Stimulated activated CD4-positive, alpha-beta T cell treated with anti-CD3 and anti-CD28 coated beads, Interleukin-1b, Interleukin-23, amount 100 ng/mL, for 24 hours (primary cell): ENCODE measurements around the gene SRPK2.

Experiments
- DNase-seq, 4 experiments: peaks; one replicate each; pipeline ENCODE4 v3.0.0-alpha.2; 2020; ENCODE audit warnings: low read depth in 4 of 4, low spot score in 1 of 4

SRPK2 gene

DNA sequence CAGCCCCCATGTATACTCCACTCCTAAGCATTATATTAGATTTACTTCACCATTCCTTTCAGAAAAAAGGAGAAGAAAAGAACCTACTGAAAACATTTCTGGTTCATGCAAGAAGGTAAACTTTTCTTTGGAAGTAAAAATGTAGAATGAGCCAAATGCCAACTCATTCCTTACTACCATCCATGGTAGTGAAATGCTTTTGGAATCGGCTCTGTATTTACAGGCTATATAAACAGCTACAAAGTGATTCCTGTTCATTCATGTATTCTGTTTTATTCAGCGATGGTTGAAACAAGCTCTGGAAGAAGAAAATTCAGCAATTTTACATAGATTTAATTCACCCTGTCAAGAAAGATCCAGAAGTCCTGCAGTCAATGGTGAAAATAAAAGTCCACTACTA, 283.1 kb downstream of the SRPK2 start:
- DNase-seq, result no peak

DNA sequence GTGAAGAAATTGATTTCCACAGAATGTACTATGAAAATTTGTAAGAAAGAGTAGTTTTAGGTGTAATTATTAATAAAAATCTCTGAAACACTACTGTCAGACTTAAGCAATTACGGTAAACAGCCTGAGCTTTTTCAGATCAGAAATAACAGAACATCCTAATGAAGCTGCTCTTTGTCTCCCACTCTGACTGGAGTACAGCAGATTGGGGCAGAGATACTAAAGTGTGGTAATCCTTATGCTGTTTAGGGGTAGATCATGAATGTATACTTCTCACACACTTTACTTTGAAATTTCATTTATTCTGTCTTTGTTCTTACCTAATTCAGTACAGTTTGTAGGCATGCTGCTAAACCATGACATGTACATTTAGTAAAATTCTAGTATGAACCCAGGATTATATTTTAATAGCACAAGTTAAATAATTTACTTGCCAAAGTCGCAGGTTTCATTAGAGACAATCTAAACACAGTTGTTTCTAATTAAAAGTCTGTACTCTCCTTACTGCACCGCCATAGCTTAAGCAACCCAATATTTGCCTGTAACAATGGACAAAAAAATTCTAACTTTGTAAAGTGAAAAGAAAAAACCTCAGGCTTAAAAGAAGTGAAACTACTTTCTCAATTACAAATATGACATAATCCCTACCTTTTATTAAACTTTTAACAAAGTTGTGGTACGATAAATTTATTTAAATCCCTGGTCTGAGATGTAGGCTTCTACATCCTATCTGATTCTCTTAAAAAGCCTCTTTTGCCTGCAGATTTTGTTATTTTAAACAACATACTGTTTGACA, 286.0 kb downstream of the SRPK2 start:
- DNase-seq, result no peak

DNA sequence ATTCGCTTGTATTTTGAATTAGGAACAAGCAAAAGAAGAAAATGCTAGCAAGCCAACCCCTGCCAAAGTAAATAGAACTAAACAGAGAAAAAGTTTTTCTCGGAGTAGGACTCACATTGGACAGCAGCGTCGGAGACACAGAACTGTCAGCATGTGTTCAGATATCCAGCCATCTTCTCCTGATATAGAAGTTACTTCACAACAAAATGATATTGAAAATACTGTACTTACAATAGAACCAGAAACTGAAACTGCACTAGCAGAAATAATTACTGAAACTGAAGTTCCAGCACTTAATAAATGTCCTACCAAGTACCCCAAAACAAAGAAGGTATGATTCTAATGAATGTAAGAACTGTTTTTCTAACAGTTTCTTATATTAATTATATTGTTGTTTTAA, 286.9 kb downstream of the SRPK2 start:
- no peak for DNase-seq

DNA sequence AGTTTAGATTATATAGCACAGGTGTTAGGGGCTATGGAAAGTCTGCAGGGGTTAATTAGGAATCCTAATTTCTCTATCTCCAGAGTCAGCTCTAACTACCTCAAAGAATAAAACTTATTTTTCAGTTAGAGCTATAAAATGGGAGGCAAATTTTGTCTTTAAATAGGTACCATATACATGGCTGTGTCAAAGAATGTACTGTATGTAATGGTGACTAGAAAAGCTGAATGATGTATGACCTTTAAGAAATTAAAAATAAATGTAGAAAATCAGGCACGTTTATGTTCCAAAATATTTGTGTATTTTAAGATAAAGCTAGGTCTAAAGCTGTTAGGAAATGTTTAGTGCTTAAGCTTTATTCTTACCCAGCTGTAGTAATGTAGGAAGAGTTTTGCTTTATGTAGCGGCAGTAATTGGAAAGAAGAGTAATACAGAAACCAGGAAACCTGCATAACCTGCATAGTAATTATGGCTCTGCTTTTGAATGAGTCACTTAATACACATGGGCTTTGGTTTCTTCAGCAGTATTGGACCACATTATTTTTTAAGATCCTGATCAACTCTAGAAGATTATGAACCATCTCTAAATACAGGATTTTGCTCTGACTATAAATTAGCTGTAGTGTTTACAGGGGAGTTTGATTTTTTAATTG, 289.7 kb downstream of the SRPK2 start:
- no peak for DNase-seq

DNA sequence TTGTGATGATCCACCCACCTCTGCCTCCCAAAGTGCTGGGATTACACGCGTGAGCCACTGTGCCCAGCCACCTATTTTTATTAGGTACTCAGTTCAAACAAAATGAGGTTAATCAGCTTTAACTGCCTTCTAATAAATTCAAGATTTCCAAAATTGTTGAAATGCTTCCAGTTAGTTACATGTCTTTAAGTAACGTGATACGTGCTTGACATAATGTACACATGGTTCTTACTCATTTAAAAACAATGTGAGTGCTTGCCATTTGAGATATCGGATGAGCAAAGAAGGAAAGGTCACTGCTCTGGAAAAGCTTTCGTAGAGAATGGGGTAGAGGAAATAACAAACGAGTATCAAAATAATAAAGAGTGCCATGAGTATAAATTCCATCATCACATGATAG, 291.1 kb downstream of the SRPK2 start:
- no peak for DNase-seq

DNA sequence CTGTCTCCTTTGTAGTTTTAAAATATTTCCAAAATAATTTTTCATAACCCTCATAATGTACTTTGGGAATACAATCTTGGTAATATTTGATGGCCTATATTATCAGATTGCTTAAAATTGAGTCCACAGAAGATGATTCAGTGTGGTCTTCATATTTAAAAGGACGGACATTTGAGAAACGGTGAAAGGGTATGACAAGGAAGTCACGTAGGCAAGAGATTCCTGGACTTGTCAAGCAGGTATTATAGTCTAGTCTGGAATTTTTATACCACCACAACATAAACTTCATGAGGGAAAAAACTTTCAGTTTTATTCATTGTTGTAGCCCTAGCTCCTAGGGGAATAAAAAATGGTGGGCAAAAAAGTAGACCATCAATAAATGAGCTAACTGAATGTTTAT, 292.4 kb downstream of the SRPK2 start:
- DNase-seq, result no peak

DNA sequence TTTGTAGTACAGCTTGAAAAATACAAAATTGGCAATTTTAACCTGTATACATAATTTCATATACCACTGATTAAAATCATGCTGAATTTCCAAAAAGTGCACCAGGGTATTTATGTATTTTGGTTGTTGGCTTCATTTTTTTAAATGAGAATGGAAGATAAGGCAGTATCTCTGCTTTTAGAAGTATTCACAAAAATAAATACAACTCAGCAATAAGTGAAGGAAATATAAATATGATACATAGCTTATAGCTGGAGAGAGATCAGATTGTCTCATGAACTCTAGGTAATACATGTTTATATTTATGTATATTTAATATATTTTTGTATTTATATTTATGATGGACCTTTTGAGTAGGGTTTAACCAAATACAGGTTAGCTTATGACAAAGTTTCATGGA, 293.8 kb downstream of the SRPK2 start:
- no peak for DNase-seq

DNA sequence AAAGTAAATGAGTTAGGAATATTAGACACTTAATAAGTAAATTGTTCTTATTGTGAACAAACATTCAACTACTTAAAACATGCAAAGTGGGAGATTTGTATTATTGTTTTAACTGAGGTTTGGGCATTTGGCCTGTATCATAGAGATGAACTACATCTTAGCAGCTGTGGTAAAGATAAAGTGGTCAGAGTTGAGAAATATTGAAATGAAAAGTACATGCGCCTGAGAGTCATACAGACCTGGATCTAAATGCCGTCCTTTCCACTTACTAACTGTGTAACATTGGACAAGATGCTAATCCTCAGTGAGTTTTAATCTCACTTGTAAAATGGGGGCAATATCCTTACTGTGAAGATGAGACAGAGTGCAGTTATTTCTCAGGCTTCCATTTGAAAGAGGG, 300.3 kb downstream of the SRPK2 start:
- no peak for DNase-seq

DNA sequence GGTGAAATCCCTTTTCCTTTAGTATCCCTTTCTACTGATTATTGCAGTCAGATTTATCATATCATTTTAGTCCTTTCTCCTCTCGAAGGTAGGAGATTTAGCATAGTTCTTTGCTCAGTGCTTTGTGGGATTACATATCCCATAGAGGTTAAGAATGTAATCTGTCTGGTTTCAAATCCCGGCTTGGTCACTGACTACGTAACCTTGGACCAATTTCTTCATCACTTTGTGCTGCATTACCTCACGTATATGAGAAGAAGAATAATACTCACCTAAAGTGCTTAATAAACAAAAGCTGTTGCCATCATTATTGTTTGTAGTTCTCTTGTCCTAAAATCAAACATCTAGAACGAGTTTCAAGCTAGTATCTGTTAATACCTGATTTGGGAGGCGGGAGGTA, 300.7 kb downstream of the SRPK2 start:
- no peak for DNase-seq

DNA sequence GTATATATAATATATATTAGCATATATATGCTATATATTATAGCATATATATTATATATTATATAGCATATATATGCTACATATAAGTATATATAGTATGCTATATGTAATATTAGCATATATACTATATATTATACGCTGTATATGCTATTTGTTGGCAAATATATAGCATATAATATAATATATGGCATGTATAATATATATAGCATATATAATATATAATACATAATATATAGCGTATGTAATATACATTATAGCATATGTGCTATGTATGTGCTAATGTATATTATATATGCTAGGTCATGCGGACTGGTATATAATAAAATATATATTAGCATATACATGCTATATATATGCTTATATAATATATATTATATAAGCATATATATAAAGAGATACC, 301.9 kb downstream of the SRPK2 start:
- no peak for DNase-seq

DNA sequence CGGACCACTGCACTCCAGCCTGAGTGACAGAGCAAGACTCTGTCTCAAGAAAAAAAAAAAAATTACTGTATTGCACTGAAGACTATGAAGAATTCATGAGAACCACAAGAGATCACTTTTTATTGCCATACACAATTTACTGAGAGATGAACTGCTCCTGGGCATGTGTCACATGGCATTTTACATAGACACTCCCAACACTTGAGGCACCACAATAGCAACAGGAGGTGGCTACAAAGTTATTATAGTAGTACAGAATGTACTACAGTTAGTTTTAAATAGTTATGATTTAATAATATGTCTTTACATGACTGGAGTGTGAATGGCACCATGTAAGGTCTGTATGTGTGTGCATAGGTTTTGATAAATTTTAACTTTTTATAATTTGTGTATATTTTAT, 304.1 kb downstream of the SRPK2 start:
- DNase-seq, result no peak

DNA sequence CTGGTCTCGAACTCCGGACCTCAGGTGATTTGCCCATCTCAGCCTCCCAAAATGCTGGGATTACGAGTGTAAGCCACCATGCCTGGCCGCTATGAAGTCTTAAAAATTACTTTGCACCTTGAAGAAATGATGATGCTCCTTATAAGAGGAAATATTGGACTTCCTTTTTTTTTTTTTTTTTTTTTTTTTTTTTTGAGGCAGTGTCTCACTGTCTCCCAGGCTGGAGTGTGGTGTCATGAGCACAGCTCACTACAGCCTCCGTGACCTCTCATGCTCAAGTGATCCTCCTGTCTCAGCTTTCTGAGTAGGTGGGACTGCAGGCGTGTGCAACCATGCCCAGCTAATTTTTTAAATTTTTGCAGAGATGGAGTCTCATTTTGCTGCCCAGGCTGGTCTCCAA, 309.4 kb downstream of the SRPK2 start:
- no peak for DNase-seq

DNA sequence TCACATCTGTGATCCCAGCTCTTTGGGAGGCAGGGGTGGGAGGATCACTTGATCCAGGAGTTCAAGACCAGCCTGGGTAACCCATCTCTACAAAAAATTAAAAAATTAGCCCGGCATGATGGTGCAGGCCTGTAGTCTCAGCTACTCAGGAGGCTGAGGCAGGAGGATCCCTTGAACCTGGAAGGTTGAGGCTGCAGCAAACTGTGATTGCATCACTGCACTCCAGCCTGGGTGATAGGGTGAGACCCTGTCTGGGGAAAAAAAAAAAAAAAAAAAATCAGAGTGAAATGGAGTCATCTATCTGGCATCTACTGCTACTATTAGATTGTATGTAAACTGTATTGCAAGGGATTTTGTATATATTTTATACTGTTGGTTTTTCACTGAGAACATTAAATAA, 315.6 kb downstream of the SRPK2 start:
- no peak for DNase-seq

DNA sequence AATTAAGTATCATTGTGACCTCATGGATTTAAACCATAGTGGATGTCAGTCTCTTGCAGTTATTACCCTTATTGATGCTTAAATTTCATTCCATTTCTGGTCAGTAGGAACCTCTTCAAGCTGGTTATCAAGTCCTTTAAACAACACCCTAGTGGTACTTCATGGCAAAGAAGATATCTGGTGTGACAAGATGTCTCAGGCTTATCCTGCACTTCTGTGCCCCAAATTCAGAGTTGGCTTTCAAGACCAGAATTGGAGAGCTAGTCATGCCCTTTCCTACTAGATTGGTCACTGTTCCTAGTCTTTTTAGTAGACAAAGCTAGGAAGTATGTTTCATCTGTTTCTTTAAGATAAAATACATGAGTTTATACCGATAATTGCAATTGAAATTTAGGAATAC, 319.8 kb downstream of the SRPK2 start:
- no peak for DNase-seq

DNA sequence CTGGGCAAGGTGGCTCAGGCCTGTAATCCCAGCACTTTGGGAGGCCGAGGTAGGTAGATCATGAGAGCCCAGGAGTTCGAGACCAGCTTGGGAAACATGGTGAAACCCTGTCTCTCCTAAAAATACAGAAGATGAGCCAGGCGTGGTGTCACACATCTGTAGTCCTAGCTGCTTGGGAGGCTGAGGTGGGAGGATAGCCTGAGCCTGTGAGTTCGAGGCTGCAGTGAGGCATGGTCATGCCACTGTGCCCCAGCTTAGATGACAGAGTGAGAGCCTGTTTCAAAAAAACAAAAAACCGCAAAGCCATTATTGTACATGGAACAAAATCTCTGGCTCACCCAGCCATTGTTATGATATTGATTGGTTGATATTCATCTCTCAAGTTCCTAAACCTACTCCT, 321.0 kb downstream of the SRPK2 start:
- no peak for DNase-seq
